GM12864 (cell line): Measurements from ENCODE around the gene MED25.

Source experiments
- DNase-seq: peaks from one replicate; pipeline ENCODE4 v3.0.0-alpha.2; 2011; ENCODE audit warnings: low read depth
- H3K4me3 ChIP-seq: 2 replicates; pipeline ENCODE4 v1.5.1; 2011; ENCODE audit warnings: mild to moderate bottlenecking, low read depth, low read length, control low read depth
- TF ChIP-seq, protein P1 (sequence below): IDR thresholded peaks from 2 replicates; pipeline ENCODE4 v1.5.1; 2011; ENCODE audit warnings: low read depth, mild to moderate bottlenecking, moderate library complexity, low read length, control low read depth, inconsistent platforms; ENCODE audit errors: missing control alignments

Gene MED25

DNA sequence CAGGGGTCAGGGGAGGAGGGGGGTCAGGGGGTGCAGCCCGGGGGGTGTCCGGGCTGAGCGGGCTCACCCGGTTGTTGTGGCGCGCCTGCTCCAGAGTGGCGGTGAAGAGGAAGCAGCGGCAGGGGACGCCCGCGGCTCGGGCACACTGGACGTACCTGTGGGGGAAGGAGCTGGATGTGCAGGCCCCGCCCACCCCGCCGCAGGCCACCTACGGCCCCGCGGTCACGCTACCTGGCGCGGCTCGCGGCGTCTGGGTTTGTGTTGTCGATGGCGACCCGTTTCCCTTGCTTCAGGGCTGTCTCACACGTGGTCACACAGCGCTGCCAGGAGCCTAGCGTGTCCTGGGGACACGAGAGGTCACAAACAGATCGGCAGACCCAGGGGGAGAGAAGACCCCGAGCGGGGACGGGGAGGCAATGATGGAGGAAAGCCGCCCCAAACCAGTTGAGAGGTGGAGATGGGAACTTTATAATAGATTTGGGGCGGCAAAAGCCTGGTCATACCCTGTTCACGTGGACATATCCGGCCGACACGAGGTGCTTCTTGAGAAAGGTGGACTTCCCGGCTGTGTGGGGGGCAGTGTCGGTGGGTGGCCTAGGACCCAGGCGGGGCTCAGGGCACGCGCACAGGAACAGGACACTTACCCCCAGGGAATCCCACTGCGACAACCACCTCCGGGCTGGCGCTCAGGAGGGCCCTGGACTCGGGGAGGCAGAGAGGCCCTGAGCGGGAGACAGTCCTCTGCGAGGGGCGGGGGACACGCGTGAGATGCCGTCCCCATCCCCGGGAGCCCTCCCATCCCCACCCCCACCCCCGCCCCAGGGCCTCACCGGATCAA, 43.7 kb downstream of the MED25 start:
- no peak overlapping the region for H3K4me3 ChIP-seq
- DNase-seq = no peak
- TF ChIP-seq, protein P1, sequence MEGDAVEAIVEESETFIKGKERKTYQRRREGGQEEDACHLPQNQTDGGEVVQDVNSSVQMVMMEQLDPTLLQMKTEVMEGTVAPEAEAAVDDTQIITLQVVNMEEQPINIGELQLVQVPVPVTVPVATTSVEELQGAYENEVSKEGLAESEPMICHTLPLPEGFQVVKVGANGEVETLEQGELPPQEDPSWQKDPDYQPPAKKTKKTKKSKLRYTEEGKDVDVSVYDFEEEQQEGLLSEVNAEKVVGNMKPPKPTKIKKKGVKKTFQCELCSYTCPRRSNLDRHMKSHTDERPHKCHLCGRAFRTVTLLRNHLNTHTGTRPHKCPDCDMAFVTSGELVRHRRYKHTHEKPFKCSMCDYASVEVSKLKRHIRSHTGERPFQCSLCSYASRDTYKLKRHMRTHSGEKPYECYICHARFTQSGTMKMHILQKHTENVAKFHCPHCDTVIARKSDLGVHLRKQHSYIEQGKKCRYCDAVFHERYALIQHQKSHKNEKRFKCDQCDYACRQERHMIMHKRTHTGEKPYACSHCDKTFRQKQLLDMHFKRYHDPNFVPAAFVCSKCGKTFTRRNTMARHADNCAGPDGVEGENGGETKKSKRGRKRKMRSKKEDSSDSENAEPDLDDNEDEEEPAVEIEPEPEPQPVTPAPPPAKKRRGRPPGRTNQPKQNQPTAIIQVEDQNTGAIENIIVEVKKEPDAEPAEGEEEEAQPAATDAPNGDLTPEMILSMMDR = no peak

- TF ChIP-seq, protein P1 = peak; percentile 50
- no peak overlapping the region for H3K4me3 ChIP-seq
- no peak for DNase-seq
Observed at GRCh38 chr19:49862391-49863253, 44.5 kb downstream of the MED25 start.

DNA sequence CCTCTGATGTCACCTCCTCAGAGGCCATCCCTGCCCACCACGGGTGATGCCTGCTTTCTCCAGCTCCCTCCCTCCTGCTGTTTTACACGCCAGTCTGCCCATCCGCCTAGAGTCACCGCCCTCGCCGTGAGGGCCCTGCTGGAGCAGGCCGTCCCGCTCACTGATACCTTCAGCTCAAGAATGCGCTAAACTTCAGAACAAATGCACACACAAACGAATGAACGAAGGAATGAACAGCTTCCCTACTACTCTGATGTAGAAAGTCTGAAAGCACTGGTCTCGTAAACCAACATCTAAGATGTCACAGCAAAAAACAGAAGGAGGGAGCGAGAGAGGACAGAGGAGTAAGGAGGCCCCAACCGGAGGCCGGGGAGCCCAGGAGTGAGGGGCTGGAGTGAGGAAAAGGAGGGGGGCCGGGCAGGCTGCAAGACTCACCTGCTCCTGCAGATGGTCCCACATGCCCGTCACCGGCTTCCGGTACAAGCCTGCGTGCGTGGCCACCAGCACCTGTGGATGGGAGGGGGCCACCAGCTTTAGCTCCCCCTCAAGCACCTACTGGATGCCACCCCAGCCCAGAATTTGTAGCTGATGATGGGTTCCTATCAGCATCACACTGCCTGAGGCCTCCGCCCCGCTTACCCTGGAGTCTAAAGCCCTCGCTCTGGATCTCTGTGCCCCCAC, 45.3 kb downstream of the MED25 start:
- H3K4me3 ChIP-seq = no peak overlapping the region
- TF ChIP-seq, protein P1 = no peak
- DNase-seq = no peak

GRCh38 chr19:49863935-49864320, 45.8 kb downstream of the MED25 start:
- TF ChIP-seq, protein P1 = no peak
- H3K4me3 ChIP-seq = no peak overlapping the region
- no peak for DNase-seq

- TF ChIP-seq, protein P1 = no peak
- H3K4me3 ChIP-seq = no peak overlapping the region
- DNase-seq = no peak
Observed at GRCh38 chr19:49864890-49865289, 46.8 kb downstream of the MED25 start.

DNA sequence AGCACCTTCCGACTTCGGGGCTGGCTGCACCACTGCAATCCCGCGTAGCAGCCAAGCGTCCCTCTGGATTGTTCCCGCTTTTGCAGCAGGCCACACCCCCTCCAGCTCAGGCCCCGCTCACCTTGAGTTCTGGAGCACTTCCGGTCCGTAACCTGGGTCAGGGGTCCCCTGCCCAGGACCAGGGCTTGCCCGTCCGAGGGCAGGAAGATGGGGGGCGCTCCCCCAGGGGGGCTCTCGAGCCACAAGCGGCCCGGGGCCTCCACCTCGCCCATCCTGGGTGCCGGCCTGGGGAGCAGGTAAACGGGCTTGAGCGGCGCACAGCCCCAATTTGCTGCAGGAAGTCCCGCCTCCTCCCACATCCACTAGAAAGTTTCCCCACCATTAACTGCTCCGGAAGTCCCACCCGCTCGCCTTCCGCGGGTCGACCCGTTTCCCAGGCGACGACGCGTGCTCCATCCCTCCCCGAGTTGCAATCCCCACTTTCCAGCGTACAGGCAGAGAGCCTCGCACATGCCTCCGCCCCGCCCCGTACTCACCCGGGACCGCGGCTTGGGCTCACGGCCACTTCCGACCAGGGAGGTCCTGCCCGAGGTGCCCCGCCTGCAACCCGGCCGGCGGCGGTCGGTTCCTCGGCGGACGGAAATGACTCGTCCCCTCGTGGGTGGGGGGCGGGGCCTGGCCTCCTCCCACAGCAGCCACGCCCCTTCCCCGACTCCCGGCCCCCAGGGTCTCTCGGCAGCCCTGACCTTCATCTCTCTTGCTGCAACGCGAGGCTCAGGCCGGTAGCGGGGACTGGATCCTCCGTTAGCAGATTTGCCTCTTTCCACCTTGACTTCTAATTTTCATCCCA, 49.1 kb downstream of the MED25 start, which contains the start of gene PNKP:
PNKP (minus strand) TSS at position 644 of the 850 bp plus-strand sequence; CDS start at position 272, 372 bp downstream.
- peak within 1 kb of the TSS; percentile 86 for H3K4me3 ChIP-seq
- TF ChIP-seq, protein P1 = no peak
- peak; percentile 74 for DNase-seq
